T-helper 17 cell (primary cell): ENCODE results near the gene BPTF. TPM values are rescaled to one million over a fixed set of nuclear protein-coding genes. Genes with fewer than 3 reads are reported as not detected.
"Not testable (repeated sequence)": the region's sequence is repeated elsewhere in the genome, so short reads cannot be mapped to it uniquely, and the experiment has no call there.

ENCODE experiments used
- ATAC-seq: fragments of 150-1000 bp; cut with Tn5 transposase; 2 replicates; pipeline ENCODE4 v1.10.0; 2021; ENCODE audit warnings: mild to moderate bottlenecking, moderate library complexity
- DNase-seq, 3 donors: peaks; one replicate each; pipeline versions ENCODE4 v3.0.0 to v3.0.0-alpha.2; 2020 to 2021
- H3K9me3 ChIP-seq: one replicate; pipeline ENCODE4 v1.7.0; 2013; ENCODE audit warnings: low read length, mild to moderate bottlenecking; ENCODE audit not compliant: control insufficient read depth, poor library complexity, severe bottlenecking
- H3K27ac Mint-ChIP-seq: one replicate; pipeline ENCODE4 v1.8.0; 2022; ENCODE audit warnings: mild to moderate bottlenecking, moderate library complexity, mixed read lengths
- H3K27me3 Mint-ChIP-seq: one replicate; pipeline ENCODE4 v1.8.0; 2022; ENCODE audit warnings: mixed read lengths
- H3K36me3 Mint-ChIP-seq: one replicate; pipeline ENCODE4 v1.8.0; 2022; ENCODE audit warnings: low read depth, mixed read lengths
- H3K4me1 Mint-ChIP-seq: one replicate; pipeline ENCODE4 v1.8.0; 2022; ENCODE audit warnings: mild to moderate bottlenecking, mixed read lengths
- H3K4me3 Mint-ChIP-seq: one replicate; pipeline ENCODE4 v1.8.0; 2022; ENCODE audit warnings: mild to moderate bottlenecking, moderate library complexity, mixed read lengths
- total RNA-seq, 4 donors: library from RNA in 2 of 4; stranded (reverse) in 2 of 4; gene quantifications; one replicate each; pipeline ENCODE4 v1.2.3 and lab custom pipeline; 2022 to 2026

Gene BPTF
- total RNA-seq, 2 donors from 2014 or later, result 138 to 145 TPM

DNA sequence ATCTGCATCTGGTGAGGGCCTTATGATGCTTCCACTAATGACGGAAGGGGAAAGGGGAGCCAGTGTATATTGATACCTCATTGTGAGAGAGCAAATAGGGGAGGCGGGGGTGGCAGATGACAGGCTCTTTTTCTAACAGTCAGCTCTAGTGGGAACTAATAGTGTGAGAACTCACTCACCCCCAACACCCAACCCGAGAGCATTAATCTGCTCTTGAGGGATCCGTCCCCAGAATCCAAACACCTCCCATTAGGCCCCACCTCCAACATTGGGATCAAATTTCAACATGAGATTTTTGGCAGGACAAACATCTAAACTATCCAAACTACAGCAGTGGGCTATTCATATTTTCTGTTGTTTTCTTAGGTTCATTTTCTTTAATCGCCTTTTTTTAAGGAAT, 54.4 kb downstream of the BPTF start:
- Mint-ChIP-seq H3K36me3 (peaks cover 9% of the 10 kb centered on the region), H3K4me3 (no peak overlapping the region), H3K27ac (no peak overlapping the region), H3K27me3 (no peaks in the 10 kb centered on the region), H3K4me1 (peaks cover 13% of the 10 kb centered on the region)
- ATAC-seq (no peak), DNase-seq (no peak)
- no peaks in the 10 kb centered on the region for H3K9me3 ChIP-seq

DNA sequence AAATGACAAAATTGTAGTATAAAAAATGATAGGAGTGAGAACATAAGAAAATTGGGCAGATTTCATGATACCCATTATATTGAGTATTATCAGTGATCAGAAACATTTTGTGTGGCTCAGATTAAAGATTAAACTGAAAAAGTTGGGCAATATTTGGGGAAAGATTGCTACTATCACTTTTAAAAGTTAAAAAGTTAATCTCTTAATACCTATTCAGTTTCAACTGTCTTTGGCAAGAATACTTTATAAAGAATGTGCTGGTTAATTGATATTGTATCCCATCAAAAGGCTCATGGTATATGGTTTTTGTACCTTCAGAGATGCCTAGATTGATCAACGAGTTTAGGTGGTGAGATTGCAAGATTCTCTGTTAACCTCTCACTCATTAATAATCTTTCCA, 55.8 kb downstream of the BPTF start:
- no peaks in the 10 kb centered on the region for H3K27me3 Mint-ChIP-seq
- H3K4me1 Mint-ChIP-seq, result peaks cover 15% of the 10 kb centered on the region
- peaks cover 9% of the 10 kb centered on the region for H3K36me3 Mint-ChIP-seq
- H3K27ac Mint-ChIP-seq, result no peak overlapping the region
- H3K9me3 ChIP-seq, result no peaks in the 10 kb centered on the region
- DNase-seq (no peak), ATAC-seq (no peak)
- H3K4me3 Mint-ChIP-seq, result no peak overlapping the region

DNA sequence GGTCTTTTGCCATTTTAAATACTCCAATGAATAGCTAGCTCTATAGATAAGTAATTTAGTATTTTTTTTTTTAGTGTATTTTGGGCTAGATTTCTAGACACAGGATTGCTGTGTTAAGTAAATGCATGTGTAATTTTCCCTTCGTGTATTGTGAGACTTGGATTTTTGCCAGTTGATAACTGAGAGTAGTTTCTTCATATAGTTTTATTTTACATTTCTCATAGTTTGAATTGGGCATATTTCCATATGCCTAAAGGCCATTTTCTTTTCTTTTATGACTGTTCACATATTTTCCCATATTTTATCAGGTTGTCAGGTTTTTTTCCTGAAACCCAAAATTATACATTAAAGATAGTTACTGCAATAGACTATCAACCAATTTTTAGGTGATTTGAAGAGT, 59.4 kb downstream of the BPTF start:
- Mint-ChIP-seq H3K36me3 (peaks cover 4% of the 10 kb centered on the region), H3K4me3 (no peak overlapping the region), H3K27me3 (no peaks in the 10 kb centered on the region), H3K4me1 (peaks cover 6% of the 10 kb centered on the region), H3K27ac (no peak overlapping the region)
- ATAC-seq, result no peak
- no peak for DNase-seq
- H3K9me3 ChIP-seq, result no peaks in the 10 kb centered on the region

DNA sequence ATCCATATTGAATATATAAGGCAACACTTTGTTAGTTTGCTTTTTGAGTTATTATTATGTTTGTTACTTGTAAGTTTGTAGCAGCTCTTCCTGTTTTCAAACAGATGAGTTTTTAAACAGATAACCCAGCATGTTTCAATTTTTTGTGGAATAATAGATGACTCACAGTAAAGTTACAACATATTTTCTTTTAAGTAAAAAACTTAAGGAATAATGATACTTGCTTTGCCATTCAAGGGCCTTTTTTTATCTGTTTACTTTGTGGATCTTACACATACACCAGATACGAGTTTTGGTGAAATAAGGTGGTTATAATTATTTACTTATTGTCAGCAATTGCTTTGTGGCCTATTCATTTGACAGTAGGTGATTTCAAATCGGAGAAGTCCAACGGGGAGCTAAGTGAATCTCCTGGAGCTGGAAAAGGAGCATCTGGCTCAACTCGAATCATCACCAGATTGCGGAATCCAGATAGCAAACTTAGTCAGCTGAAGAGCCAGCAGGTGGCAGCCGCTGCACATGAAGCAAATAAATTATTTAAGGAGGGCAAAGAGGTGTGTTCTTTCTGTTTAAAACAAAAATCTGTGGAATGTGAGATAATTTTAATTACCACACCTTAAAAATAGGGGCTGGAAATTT, 66.3 kb downstream of the BPTF start:
- Mint-ChIP-seq H3K27ac (no peak overlapping the region), H3K4me1 (peaks cover 2% of the 10 kb centered on the region)

DNA sequence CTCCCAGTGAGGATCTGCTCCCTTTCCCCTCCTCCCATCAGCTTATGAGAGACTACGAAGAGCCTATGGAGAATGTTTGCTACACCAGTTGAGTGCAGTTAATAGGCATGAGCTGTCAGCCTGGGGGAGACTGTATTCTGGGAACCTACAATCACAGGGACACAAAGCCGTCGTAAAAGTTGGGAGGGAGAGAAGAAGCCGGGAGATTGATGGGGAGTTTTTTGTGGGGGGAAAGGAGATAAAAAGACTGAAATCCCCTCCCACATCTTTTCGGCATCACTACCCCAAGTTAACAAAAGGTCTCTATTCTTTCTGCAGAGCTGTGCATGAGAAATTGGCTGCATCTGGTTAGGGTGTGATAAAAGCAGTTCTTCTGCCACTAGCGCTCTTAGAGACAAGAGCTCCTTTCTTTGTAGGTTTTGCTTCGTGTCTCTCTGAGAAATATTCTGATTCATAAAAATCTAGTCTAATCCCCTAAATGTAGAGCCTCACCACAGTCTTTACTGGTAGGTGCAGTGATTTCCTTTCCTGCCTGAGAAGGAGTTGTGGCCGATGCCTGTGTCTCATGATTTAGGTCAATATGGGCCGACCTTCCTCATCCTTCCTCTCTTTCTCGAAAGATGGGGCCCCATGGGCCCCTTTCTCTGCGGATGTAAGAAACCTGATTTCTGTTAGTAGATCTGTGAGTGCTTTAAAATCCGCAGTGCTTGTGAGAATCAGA, 77.4 kb downstream of the BPTF start:
- DNase-seq (no peak), ATAC-seq (peak; percentile 32)
- Mint-ChIP-seq H3K4me1 (peaks cover 4% of the 10 kb centered on the region), H3K27ac (peak overlapping the region; percentile 24), H3K36me3 (no peaks in the 10 kb centered on the region), H3K4me3 (peak overlapping the region; percentile 31), H3K27me3 (no peaks in the 10 kb centered on the region)
- no peaks in the 10 kb centered on the region for H3K9me3 ChIP-seq

More for the DNA sequence above, 66.3 kb downstream of the BPTF start:
- DNase-seq (no peak), ATAC-seq (no peak)
- Mint-ChIP-seq H3K27me3 (no peaks in the 10 kb centered on the region), H3K36me3 (peaks cover 4% of the 10 kb centered on the region), H3K4me3 (no peak overlapping the region)
- no peaks in the 10 kb centered on the region for H3K9me3 ChIP-seq

DNA sequence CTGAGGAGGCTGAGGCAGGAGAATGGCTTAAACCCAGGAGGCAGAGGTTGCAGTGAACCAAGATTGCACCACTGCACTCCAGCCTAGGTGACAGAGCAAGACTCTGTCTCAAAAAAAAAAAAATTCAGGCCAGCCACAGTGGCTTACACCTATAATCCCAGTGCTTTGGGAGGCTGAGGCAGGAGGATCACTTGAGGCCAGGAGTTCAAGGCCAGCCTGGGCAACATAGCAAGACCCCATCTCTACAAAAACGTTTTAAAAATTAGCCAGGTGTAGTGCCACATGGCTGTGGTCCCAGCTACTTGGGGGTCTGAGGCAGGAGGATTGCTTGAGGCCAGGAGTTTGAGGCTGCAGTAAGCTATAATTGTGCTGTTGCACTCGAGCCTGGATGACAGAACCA, 80.0 kb downstream of the BPTF start:
- not testable (repeated sequence) for H3K27me3 Mint-ChIP-seq, H3K9me3 ChIP-seq, H3K4me3 Mint-ChIP-seq, H3K27ac Mint-ChIP-seq, H3K4me1 Mint-ChIP-seq, H3K36me3 Mint-ChIP-seq, ATAC-seq, DNase-seq

DNA sequence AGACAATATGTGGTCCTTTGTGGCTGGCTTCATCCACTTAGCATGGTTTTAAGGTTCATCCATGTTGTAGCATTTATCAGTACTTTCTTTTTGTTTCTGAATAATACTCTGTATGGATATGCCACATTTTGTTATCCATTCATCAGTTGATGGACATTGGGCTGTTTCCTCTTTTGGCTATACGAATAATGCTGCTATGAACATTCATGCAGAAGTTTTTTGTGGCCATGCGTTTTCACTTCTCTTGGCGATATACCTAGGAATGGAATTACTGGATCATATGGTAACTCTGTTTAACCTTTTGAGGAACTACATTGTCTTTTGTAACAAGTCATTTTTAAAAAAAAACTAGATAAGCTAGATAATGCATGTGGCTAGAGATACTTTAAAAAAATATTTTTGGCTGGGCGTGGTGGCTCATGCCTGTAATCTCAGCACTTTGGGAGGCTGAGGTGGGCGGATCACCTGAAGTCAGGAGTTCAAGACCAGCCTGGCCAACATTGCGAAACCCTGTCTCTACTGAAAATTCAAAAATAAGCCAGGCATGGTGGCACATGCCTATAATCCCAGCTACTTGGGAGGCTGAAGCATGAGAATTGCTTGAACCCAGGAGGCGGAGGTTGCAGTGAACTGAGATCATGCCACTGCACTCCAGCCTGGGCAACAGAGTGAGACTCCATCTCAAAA, 85.0 kb downstream of the BPTF start:
- not testable (repeated sequence) for H3K9me3 ChIP-seq, H3K27me3 Mint-ChIP-seq, H3K36me3 Mint-ChIP-seq, DNase-seq, H3K4me3 Mint-ChIP-seq, ATAC-seq
- Mint-ChIP-seq H3K4me1 (peaks cover 16% of the 10 kb centered on the region), H3K27ac (peak overlapping the region; percentile 77)

DNA sequence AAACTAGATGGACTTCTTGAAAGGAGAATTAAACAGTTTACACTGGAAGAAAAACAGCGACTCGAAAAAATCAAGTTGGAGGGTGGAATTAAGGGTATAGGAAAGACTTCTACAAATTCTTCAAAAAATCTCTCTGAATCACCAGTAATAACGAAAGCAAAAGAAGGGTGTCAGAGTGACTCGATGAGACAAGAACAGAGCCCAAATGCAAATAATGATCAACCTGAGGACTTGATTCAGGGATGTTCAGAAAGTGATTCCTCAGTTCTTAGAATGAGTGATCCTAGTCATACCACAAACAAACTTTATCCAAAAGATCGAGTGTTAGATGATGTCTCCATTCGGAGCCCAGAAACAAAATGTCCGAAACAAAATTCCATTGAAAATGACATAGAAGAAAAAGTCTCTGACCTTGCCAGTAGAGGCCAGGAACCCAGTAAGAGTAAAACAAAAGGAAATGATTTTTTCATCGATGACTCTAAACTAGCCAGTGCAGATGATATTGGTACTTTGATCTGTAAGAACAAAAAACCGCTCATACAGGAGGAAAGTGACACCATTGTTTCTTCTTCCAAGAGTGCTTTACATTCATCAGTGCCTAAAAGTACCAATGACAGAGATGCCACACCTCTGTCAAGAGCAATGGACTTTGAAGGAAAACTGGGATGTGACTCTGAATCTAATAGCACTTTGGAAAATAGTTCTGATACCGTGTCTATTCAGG, 85.9 kb downstream of the BPTF start:
- no peaks in the 10 kb centered on the region for H3K9me3 ChIP-seq
- no peaks in the 10 kb centered on the region for H3K27me3 Mint-ChIP-seq
- no peak for DNase-seq
- peaks cover 14% of the 10 kb centered on the region for H3K36me3 Mint-ChIP-seq
- H3K4me3 Mint-ChIP-seq, result peak overlapping the region; percentile 49
- peaks cover 20% of the 10 kb centered on the region for H3K4me1 Mint-ChIP-seq
- ATAC-seq, result no peak
- H3K27ac Mint-ChIP-seq, result peak overlapping the region; percentile 77

DNA sequence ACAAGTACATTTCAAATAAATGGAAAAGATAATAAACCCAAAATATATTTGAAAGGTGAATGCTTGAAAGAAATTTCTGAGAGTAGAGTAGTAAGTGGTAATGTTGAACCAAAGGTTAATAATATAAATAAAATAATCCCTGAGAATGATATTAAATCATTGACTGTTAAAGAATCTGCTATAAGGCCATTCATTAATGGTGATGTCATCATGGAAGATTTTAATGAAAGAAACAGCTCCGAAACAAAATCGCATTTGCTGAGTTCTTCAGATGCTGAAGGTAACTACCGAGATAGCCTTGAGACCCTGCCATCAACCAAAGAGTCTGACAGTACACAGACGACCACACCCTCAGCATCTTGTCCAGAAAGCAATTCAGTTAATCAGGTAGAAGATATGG, 86.8 kb downstream of the BPTF start:
- ATAC-seq (no peak), DNase-seq (no peak)
- Mint-ChIP-seq H3K4me3 (no peak overlapping the region), H3K36me3 (peaks cover 14% of the 10 kb centered on the region), H3K27me3 (no peaks in the 10 kb centered on the region), H3K4me1 (peaks cover 20% of the 10 kb centered on the region), H3K27ac (no peak overlapping the region)
- no peaks in the 10 kb centered on the region for H3K9me3 ChIP-seq

DNA sequence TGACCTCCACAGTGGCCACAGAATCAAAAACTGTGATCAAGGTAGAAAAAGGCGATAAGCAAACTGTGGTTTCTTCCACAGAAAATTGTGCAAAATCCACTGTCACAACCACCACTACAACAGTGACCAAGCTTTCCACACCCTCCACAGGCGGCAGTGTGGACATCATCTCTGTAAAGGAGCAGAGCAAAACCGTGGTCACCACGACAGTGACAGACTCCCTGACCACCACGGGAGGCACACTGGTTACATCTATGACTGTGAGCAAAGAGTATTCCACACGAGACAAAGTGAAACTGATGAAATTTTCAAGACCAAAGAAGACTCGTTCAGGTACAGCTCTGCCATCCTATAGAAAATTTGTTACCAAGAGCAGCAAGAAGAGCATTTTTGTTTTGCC, 87.4 kb downstream of the BPTF start:
- ATAC-seq, result no peak
- no peak overlapping the region for H3K27ac Mint-ChIP-seq

DNA sequence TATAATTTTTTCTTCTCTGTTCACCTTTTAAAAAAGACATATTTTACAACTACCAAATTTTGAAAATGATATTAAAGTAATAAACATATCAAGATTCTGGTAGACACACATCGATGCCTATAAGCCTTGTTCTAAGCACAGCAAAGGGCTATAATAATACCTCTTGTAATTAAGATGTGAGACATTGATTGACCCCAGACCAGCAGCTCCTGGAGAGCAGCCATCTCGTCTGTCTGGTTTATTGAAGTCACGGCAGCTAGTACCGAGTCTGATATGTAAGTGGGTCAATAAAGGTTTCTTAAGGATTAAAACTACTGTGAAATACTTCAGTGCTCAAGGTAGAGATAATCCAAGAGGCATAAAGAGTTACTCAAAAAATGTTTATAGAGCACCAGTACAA, 94.9 kb downstream of the BPTF start:
- H3K36me3 Mint-ChIP-seq, result peaks cover 8% of the 10 kb centered on the region
- no peak for ATAC-seq
- no peak for DNase-seq
- no peaks in the 10 kb centered on the region for H3K9me3 ChIP-seq
- no peak overlapping the region for H3K4me3 Mint-ChIP-seq
- peaks cover 4% of the 10 kb centered on the region for H3K4me1 Mint-ChIP-seq
- H3K27me3 Mint-ChIP-seq, result no peaks in the 10 kb centered on the region
- peak overlapping the region; percentile 45 for H3K27ac Mint-ChIP-seq

More for the DNA sequence above, 87.4 kb downstream of the BPTF start:
- H3K36me3 Mint-ChIP-seq, result peaks cover 14% of the 10 kb centered on the region
- no peak for DNase-seq
- no peak overlapping the region for H3K4me3 Mint-ChIP-seq
- H3K27me3 Mint-ChIP-seq, result no peaks in the 10 kb centered on the region
- H3K4me1 Mint-ChIP-seq, result peaks cover 20% of the 10 kb centered on the region
- H3K9me3 ChIP-seq, result no peaks in the 10 kb centered on the region

DNA sequence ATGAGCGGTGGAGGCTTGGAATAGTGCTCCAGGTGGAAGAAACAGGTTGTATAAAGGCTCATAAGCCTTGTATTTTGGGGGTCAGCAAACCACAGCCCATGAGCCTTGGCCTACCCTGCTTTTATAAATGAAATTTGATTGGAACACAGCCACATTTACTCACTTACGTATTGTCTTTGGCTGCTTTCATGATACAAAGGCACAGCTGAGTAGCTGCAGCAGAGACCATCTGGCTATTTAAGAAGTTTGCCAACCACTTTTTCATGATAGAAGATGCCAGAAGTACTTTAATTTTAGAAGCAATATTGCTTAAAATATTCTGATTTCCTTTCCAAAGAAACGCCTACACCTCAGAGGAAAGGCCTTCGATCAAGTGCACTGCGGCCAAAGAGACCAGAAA, 97.2 kb downstream of the BPTF start:
- H3K9me3 ChIP-seq, result no peaks in the 10 kb centered on the region
- peaks cover 4% of the 10 kb centered on the region for H3K36me3 Mint-ChIP-seq
- no peaks in the 10 kb centered on the region for H3K27me3 Mint-ChIP-seq
- no peak overlapping the region for H3K27ac Mint-ChIP-seq
- H3K4me1 Mint-ChIP-seq, result no peaks in the 10 kb centered on the region
- H3K4me3 Mint-ChIP-seq, result no peak overlapping the region
- ATAC-seq (no peak), DNase-seq (no peak)

DNA sequence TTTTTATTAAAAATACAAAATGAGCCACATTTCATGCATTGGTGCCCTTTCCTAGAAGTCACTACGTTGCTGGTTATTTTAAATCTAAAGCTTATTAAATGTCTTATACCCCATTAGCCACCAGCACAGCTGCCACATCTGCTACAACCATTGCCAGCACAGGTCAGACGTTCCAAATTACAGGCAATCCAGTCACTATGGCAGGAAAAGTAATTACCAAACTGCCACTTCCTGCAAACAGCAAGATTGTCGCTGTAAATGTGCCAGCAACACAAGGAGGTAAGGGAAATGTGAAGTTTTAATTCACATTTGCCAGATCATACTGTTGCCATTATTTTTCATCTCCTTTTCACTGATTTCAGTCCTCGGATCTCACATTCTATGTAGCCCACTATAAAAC, 103.5 kb downstream of the BPTF start:
- H3K4me3 Mint-ChIP-seq, H3K9me3 ChIP-seq, H3K27me3 Mint-ChIP-seq, ATAC-seq, H3K4me1 Mint-ChIP-seq, DNase-seq, H3K36me3 Mint-ChIP-seq: not testable (repeated sequence)
- H3K27ac Mint-ChIP-seq, result peak overlapping the region; percentile 45
